Mucosa of stomach (tissue), 1 donor: ENCODE data around the gene RNU6-8.

Experiments used
- H3K27me3 ChIP-seq: one replicate; pipeline ENCODE4 v1.7.0; 2013; ENCODE audit warnings: mild to moderate bottlenecking, low read length; ENCODE audit not compliant: control insufficient read depth, insufficient read depth
- H3K36me3 ChIP-seq: one replicate; pipeline ENCODE4 v1.7.0; 2013; ENCODE audit warnings: low read length; ENCODE audit not compliant: control insufficient read depth, insufficient read depth
- H3K4me1 ChIP-seq: one replicate; pipeline ENCODE4 v1.7.0; 2013; ENCODE audit warnings: mild to moderate bottlenecking, low read length; ENCODE audit not compliant: control insufficient read depth, insufficient read depth
- H3K4me3 ChIP-seq: one replicate; pipeline ENCODE4 v1.7.0; 2013; ENCODE audit warnings: low read length
- H3K9ac ChIP-seq: one replicate; pipeline ENCODE4 v1.7.0; 2013; ENCODE audit warnings: mild to moderate bottlenecking, low read length, moderate library complexity
- H3K9me3 ChIP-seq: one replicate; pipeline ENCODE4 v1.7.0; 2013; ENCODE audit warnings: mild to moderate bottlenecking, low read length, moderate library complexity; ENCODE audit not compliant: control insufficient read depth
- donor health status: Pancreatic carcinoma.

RNU6-8 gene

DNA sequence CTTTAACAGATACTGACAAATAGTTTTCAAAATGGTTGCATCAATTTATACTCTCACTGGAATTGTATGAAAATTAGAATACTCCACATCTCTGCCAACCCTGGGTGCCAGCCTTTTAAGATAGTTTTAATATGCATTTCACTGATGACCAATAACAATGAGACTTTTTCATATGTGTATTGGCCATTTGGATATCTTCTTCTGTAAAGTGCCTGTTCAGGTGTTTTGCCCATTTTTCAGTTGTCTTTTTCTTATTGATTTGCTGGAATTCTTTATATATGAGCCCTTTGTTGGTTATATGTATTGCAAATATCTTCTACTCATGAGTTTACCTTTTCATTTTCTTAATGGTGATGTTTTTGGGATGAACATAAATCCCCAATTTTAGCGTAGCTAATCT is 18.0 kb downstream of the RNU6-8 start:
- no peaks in the 10 kb centered on the region for H3K36me3 ChIP-seq
- no peak overlapping the region for H3K4me3 ChIP-seq
- no peaks in the 10 kb centered on the region for H3K27me3 ChIP-seq
- no peaks in the 10 kb centered on the region for H3K9me3 ChIP-seq
- H3K4me1 ChIP-seq, result no peaks in the 10 kb centered on the region
- H3K9ac ChIP-seq, result no peak overlapping the region

- H3K27me3 ChIP-seq, result no peaks in the 10 kb centered on the region
- H3K4me1 ChIP-seq, result no peaks in the 10 kb centered on the region
- no peak overlapping the region for H3K9ac ChIP-seq
- H3K9me3 ChIP-seq, result no peaks in the 10 kb centered on the region
- H3K4me3 ChIP-seq, result no peak overlapping the region
- H3K36me3 ChIP-seq, result no peaks in the 10 kb centered on the region
Observed at GRCh38 chr14:32183151-32184058, 19.7 kb downstream of the RNU6-8 start.

DNA sequence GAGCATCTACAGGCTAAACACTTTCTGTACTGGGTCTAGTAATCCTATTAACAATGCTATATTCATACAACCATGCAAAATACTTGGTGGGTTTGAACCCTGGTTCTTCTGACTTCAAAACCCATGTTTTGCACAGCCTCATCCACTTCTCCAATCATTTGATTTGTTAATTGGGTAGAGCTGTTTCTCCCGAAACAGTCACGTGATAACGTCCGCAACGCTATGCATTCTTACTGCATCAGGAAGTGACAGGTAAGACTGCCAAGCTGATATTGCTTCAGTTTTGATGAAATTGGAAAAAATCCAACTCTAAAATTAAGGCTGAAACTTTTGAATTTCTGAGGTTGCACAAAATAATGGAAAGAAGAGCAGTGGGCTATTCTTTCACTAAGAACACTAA is 31.6 kb downstream of the RNU6-8 start:
- Histone ChIP-seq H3K4me3 (no peak overlapping the region), H3K9ac (no peak overlapping the region), H3K4me1 (no peaks in the 10 kb centered on the region), H3K9me3 (no peaks in the 10 kb centered on the region), H3K36me3 (no peaks in the 10 kb centered on the region), H3K27me3 (no peaks in the 10 kb centered on the region)

DNA sequence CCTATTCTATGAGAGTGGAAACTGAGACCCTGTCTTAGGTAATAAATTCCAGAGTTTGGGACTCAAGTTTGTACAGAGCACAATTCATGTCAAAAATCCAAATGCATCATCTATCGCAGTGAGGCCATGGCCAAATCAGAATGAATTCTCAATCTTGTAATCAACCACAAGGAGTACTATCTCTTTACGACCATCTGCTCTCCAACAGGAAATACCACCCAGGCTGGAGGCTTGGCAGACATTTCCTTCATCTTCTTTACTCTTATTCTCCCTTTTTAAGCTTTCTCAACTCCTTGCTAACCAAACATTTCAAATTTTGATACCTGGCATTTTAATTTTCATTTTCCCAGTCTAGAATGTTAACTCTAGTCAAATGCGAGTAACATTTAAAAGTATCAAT is 33.9 kb downstream of the RNU6-8 start:
- no peaks in the 10 kb centered on the region for H3K9me3 ChIP-seq
- no peaks in the 10 kb centered on the region for H3K36me3 ChIP-seq
- H3K4me3 ChIP-seq, result no peak overlapping the region
- H3K9ac ChIP-seq, result no peak overlapping the region
- H3K27me3 ChIP-seq, result no peaks in the 10 kb centered on the region
- H3K4me1 ChIP-seq, result no peaks in the 10 kb centered on the region

DNA sequence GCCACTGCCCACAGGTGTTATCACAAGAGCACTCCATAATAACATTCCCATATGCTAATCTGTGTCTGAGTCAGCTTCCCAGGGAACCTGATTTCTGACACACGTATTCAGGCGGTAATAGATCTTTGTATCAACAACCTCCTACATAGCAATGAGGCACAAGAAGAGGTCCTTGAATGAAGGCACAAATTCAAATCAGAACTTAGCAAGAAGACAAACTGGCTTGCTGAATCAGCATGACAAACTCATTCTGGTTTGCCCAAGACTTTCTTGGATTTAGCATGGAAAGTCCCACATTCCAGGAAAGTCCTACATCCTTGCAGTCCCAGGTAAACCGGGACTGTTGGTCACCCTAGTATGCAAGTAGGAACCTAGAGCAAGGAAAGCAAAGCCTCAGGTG is 35.2 kb downstream of the RNU6-8 start:
- no peaks in the 10 kb centered on the region for H3K9me3 ChIP-seq
- no peaks in the 10 kb centered on the region for H3K27me3 ChIP-seq
- H3K4me3 ChIP-seq, result no peak overlapping the region
- H3K36me3 ChIP-seq, result no peaks in the 10 kb centered on the region
- no peaks in the 10 kb centered on the region for H3K4me1 ChIP-seq
- H3K9ac ChIP-seq, result no peak overlapping the region

DNA sequence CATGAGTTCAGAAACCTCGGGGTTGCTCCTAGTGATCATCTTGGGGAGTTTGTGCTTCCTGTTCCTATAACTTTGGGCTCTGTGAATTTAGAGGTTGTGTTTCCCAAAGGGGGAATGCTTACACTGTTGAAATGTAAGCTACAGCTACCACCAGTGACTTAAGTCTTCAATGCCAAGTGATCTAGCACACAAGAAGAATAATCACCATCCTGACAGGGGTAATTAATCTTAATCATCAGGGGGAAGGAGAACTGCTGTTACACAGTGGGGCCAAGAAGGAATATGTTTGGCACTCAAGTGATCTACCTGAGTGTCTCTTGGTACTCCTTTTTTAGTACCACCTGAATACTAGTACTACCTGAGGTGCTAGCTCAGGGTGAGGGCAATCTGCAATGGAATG is 36.1 kb downstream of the RNU6-8 start:
- H3K4me1 ChIP-seq, result no peaks in the 10 kb centered on the region
- H3K36me3 ChIP-seq, result no peaks in the 10 kb centered on the region
- no peak overlapping the region for H3K9ac ChIP-seq
- no peak overlapping the region for H3K4me3 ChIP-seq
- H3K27me3 ChIP-seq, result no peaks in the 10 kb centered on the region
- H3K9me3 ChIP-seq, result no peaks in the 10 kb centered on the region

- no peaks in the 10 kb centered on the region for H3K36me3 ChIP-seq
- H3K9ac ChIP-seq, result no peak overlapping the region
- H3K9me3 ChIP-seq, result no peaks in the 10 kb centered on the region
- H3K4me1 ChIP-seq, result no peaks in the 10 kb centered on the region
- no peak overlapping the region for H3K4me3 ChIP-seq
- H3K27me3 ChIP-seq, result no peaks in the 10 kb centered on the region
Observed at GRCh38 chr14:32166029-32166428, 37.0 kb downstream of the RNU6-8 start.
